GM23338 (cell line): ENCODE measurements around the gene MTARC1.

Experiments
- CTCF ChIP-seq, 2 experiments: fragments of 200-600 bp in 1 of 2; sonication (generic) in 1 of 2; conservative IDR thresholded peaks; 2 replicates each; pipeline versions ENCODE4 v1.5.1 to v1.6.1; 2016 to 2017; ENCODE audit warnings: antibody characterized with exemption in 2 of 2, low read depth in 2 of 2, mild to moderate bottlenecking in 2 of 2, moderate library complexity in 1 of 2
- EZH2phosphoT487 ChIP-seq: fragments of 200-600 bp; sonication (generic); IDR thresholded peaks from one replicate; pipeline ENCODE4 v1.8.1; 2018; ENCODE audit warnings: antibody characterized with exemption; ENCODE audit not compliant: unreplicated experiment
- POLR2AphosphoS5 ChIP-seq: IDR thresholded peaks from 2 replicates; pipeline ENCODE4 v1.6.1; 2016; ENCODE audit warnings: antibody characterized with exemption, low read depth
- REST ChIP-seq: IDR thresholded peaks from one replicate; pipeline ENCODE4 v1.6.1; 2018; ENCODE audit warnings: antibody characterized with exemption; ENCODE audit not compliant: unreplicated experiment

- TF ChIP-seq CTCF (conservative IDR thresholded peaks at IDR 0.05; ENCODE audit: low read depth in 2 of 2) (no peak), EZH2phosphoT487 (no peak), REST (no peak), POLR2AphosphoS5 (no peak)
These were observed 28.7 kb downstream of the MTARC1 start for GRCh38 chr1:220815409-220815808.
